OCI-LY1 (cell line): Measurements from ENCODE around the gene KRTAP9-9.
"Not testable (repeated sequence)": the region's sequence is repeated elsewhere in the genome, so short reads cannot be mapped to it uniquely, and the experiment has no call there.

Experiments
- H2AFZ ChIP-seq: fragments of 200-600 bp; sonication (generic), shearing (Covaris generic); 2 replicates; pipeline ENCODE4 v1.6.0; 2014; ENCODE audit warnings: antibody characterized with exemption, mild to moderate bottlenecking, low read length
- H3F3A ChIP-seq: fragments of 200-600 bp; sonication (generic), shearing (Covaris generic); 2 replicates; pipeline ENCODE4 v1.6.0; 2014; ENCODE audit warnings: mild to moderate bottlenecking, antibody characterized with exemption, low read length, moderate library complexity; ENCODE audit not compliant: insufficient read depth
- H3K27ac ChIP-seq: fragments of 200-600 bp; sonication (generic); 2 replicates; pipeline ENCODE4 v1.5.1; 2014; ENCODE audit warnings: low read length, mixed run types, mild to moderate bottlenecking, low read depth; ENCODE audit not compliant: poor library complexity, severe bottlenecking
- H3K27me3 ChIP-seq: fragments of 200-600 bp; sonication (generic); 2 replicates; pipeline ENCODE4 v1.6.0; 2014; ENCODE audit warnings: antibody characterized with exemption, mild to moderate bottlenecking, low read length, moderate library complexity; ENCODE audit not compliant: insufficient read depth
- H3K36me3 ChIP-seq: fragments of 200-600 bp; sonication (generic); 2 replicates; pipeline ENCODE4 v1.6.1; 2014; ENCODE audit warnings: mild to moderate bottlenecking, antibody characterized with exemption, low read length, moderate library complexity, mixed read lengths; ENCODE audit not compliant: insufficient read depth
- H3K4me1 ChIP-seq: fragments of 200-600 bp; sonication (generic); 2 replicates; pipeline ENCODE4 v1.5.1; 2014; ENCODE audit warnings: mild to moderate bottlenecking, low read length, moderate library complexity; ENCODE audit not compliant: insufficient read depth, severe bottlenecking
- H3K4me2 ChIP-seq: fragments of 200-600 bp; sonication (generic), shearing (Covaris generic); 2 replicates; pipeline ENCODE4 v1.6.1; 2014; ENCODE audit warnings: low read length
- H3K4me3 ChIP-seq: fragments of 200-600 bp; sonication (generic); 2 replicates; pipeline ENCODE4 v1.5.1; 2014; ENCODE audit warnings: low read length, low read depth, mild to moderate bottlenecking, mixed read lengths; ENCODE audit not compliant: poor library complexity, severe bottlenecking
- H3K79me2 ChIP-seq: fragments of 200-600 bp; shearing (Covaris generic); 2 replicates; pipeline ENCODE4 v1.6.1; 2016; ENCODE audit warnings: mixed run types, low read length, mixed read lengths; ENCODE audit not compliant: insufficient read depth
- H3K9ac ChIP-seq: fragments of 200-600 bp; sonication (generic), shearing (Covaris generic); 2 replicates; pipeline ENCODE4 v1.6.1; 2014; ENCODE audit warnings: mild to moderate bottlenecking, low read length, mixed read lengths
- H3K9me2 ChIP-seq: fragments of 200-600 bp; sonication (generic), shearing (Covaris generic); 2 replicates; pipeline ENCODE4 v1.6.1; 2014; ENCODE audit warnings: low read depth, mild to moderate bottlenecking, low read length, mixed read lengths
- H3K9me3 ChIP-seq: fragments of 200-600 bp; shearing (Covaris generic); 2 replicates; pipeline ENCODE4 v1.6.1; 2014; ENCODE audit warnings: low read length, mixed read lengths
- H4K20me1 ChIP-seq: fragments of 200-600 bp; sonication (generic), shearing (Covaris generic); 2 replicates; pipeline ENCODE4 v1.6.0; 2016; ENCODE audit warnings: mild to moderate bottlenecking, low read length; ENCODE audit not compliant: insufficient read depth
- CTCF ChIP-seq: fragments of 200-600 bp; sonication (generic), shearing (Covaris generic); IDR thresholded peaks from 2 replicates; pipeline ENCODE4 v1.5.1; 2017; ENCODE audit warnings: mild to moderate bottlenecking, antibody characterized with exemption, low read length, moderate library complexity, mixed read lengths
- EZH2 ChIP-seq: fragments of 200-600 bp; sonication (generic), shearing (Covaris generic); IDR thresholded peaks from 2 replicates; pipeline ENCODE4 v1.8.0; 2017; ENCODE audit warnings: borderline replicate concordance, mixed run types, mild to moderate bottlenecking, antibody characterized with exemption, low read length, moderate library complexity, mixed read lengths

The KRTAP9-9 gene

GRCh38 chr17:41264599-41264998 lies 9.4 kb downstream of the KRTAP9-9 start:
- Histone ChIP-seq H3K4me2 (no peak overlapping the region), H3K36me3 (no peaks in the 10 kb centered on the region), H3K27me3 (no peaks in the 10 kb centered on the region), H4K20me1 (no peaks in the 10 kb centered on the region), H3K4me1 (no peaks in the 10 kb centered on the region), H3K9me3 (no peaks in the 10 kb centered on the region), H3K4me3 (no peak overlapping the region), H3F3A (no peaks in the 10 kb centered on the region), H3K9ac (no peak overlapping the region), H3K27ac (no peak overlapping the region), H3K9me2 (no peaks in the 10 kb centered on the region), H2AFZ (no peak overlapping the region), H3K79me2 (no peaks in the 10 kb centered on the region)
- no peak for TF ChIP-seq EZH2
- no peak for TF ChIP-seq CTCF

GRCh38 chr17:41265078-41265477 lies 9.9 kb downstream of the KRTAP9-9 start, which contains the start of gene KRTAP9-6:
Gene KRTAP9-6 (plus strand): TSS chr17:41265378. CDS start chr17:41265378, 0 bp downstream.
- H3K4me2 ChIP-seq, result no peak within 1 kb of the TSS
- TF ChIP-seq CTCF (no peak), EZH2 (no peak)

GRCh38 chr17:41267711-41268110 lies 12.5 kb downstream of the KRTAP9-9 start:
- Histone ChIP-seq H3K9ac (no peak overlapping the region), H3K9me3 (no peaks in the 10 kb centered on the region), H3K4me2 (no peak overlapping the region), H3K27ac (no peak overlapping the region), H3K4me3 (no peak overlapping the region), H3K79me2 (no peaks in the 10 kb centered on the region), H3K27me3 (no peaks in the 10 kb centered on the region), H4K20me1 (no peaks in the 10 kb centered on the region), H3K4me1 (no peaks in the 10 kb centered on the region), H3K36me3 (no peaks in the 10 kb centered on the region), H3K9me2 (no peaks in the 10 kb centered on the region), H3F3A (no peaks in the 10 kb centered on the region), H2AFZ (no peak overlapping the region)
- TF ChIP-seq CTCF (no peak), EZH2 (no peak)

More at GRCh38 chr17:41265078-41265477, 9.9 kb downstream of the KRTAP9-9 start, which contains the start of gene KRTAP9-6:
- H3K9me3 ChIP-seq, result no peaks in the 10 kb centered on the region
- no peak within 1 kb of the TSS for H3K27ac ChIP-seq
- H3K79me2 ChIP-seq, result no peaks in the 10 kb centered on the region
- H3K36me3 ChIP-seq, result no peaks in the 10 kb centered on the region
- H4K20me1 ChIP-seq, result no peaks in the 10 kb centered on the region
- H3K9me2 ChIP-seq, result no peaks in the 10 kb centered on the region
- H3K9ac ChIP-seq, result no peak within 1 kb of the TSS
- H3F3A ChIP-seq, result no peaks in the 10 kb centered on the region
- H3K4me1 ChIP-seq, result no peaks in the 10 kb centered on the region
- no peak within 1 kb of the TSS for H2AFZ ChIP-seq
- H3K4me3 ChIP-seq, result no peak within 1 kb of the TSS
- H3K27me3 ChIP-seq, result no peaks in the 10 kb centered on the region

- H3K27me3 ChIP-seq, H3K9me3 ChIP-seq, H3K79me2 ChIP-seq, H2AFZ ChIP-seq, H3F3A ChIP-seq, H3K4me2 ChIP-seq, H3K9ac ChIP-seq, H3K9me2 ChIP-seq, H3K4me3 ChIP-seq, H3K27ac ChIP-seq, H3K4me1 ChIP-seq, H3K36me3 ChIP-seq, H4K20me1 ChIP-seq: not testable (repeated sequence)
Measured at GRCh38 chr17:41271323-41271722, 16.1 kb downstream of the KRTAP9-9 start.
